D341Med (cell line): ENCODE results near the gene CRCP.
"Not testable (repeated sequence)": the region's sequence is repeated elsewhere in the genome, so short reads cannot be mapped to it uniquely, and the experiment has no call there.

Source experiments
- DNase-seq: peaks from one replicate; pipeline ENCODE4 v3.0.0; 2012; ENCODE audit warnings: low spot score

The CRCP gene

DNA sequence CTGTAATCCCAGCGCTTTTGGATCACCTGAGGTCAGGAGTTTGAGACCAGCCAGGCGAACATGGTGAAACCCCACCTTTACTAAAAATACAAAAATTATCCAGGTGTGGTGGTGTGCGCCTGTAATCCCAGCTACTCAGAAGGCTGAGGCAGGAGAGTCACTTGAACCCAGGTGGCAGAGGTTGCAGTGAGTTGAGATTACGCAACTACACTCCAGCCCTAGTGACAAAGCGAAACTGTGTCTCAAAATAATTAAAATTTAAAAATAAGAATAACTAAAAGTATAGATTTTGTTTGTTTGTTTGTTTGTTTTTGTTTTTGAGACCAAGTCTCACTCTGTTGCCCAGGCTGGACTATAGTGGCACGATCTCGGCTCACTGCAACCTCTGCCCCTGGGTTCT lies 41.4 kb downstream of the CRCP start:
- DNase-seq: not testable (repeated sequence)

DNA sequence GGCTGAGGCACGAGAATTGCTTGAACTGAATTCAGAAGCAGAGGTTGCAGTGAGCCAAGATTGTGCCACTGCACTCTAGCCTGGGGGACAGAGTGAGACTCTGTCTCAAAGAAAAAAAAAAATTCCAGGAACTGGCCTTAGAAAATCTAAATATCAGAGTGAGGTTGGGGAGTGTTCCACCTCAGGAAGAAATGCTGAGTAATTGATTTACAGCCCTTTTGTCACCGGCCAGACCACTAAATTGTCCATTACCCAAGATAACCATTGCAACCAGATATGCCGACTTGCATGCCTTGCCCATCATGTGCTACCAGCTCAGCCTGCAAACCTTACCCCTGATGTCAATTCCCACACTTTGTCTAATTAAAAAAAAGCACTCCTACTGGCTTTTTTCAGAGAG lies 42.4 kb downstream of the CRCP start:
- DNase-seq: no peak

DNA sequence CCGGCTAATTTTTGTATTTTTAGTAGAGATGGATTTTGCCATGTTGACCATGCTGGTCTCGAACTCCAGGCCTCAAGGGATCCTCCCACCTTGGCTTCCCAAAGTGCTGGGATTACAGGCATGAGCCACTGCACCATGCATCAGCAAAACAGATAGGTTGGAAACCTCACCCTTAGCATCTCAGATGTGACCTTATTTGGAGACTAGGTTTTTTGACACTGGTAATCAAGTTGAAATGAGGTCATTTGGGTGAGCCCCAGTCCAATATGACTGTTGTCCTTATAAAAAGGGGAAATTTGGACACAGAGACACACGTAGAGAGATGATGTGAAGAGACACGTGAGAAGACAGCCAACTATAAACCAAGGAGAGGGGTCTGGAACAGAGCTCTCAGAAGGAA lies 48.0 kb downstream of the CRCP start:
- no peak for DNase-seq

DNA sequence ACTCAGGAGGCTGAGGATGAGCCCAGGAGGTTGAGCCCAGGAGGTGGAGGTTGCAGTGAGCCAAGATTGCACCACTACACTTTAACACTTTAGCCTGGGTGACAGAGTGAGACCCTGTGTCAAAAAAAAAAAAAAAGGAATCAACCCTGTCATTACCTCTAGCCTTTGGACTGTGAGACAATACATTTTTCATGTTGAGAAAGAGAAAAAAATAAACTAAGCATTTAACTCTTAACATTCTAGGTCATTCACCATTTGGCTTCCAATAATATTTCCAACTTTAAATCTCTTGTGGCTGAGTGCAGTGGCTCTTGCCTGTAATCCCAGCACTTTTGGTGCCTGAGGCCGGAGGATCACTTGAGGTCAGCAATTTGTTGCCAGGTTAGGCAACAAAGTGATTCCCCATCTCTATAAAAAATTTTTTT lies 48.6 kb downstream of the CRCP start:
- no peak for DNase-seq

DNA sequence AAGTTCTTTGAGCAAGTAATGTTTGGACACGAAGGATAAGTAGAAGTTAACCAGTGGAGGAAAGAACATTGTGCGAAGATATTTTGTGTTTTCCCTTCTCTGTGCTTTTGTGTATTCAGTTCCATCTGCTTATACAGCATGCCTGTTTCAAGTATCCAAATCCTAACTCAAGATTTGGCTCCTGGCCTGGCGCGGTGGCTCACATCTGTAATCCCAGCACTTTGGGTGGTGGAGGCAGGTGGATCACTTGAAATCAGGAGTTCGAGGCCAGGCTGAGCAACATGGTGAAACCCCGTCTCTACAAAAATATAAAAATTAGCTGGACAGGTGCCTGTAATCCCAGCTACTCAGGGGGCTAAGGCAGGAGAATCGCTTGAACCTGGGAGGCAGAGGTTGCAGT lies 49.7 kb downstream of the CRCP start:
- DNase-seq: no peak

DNA sequence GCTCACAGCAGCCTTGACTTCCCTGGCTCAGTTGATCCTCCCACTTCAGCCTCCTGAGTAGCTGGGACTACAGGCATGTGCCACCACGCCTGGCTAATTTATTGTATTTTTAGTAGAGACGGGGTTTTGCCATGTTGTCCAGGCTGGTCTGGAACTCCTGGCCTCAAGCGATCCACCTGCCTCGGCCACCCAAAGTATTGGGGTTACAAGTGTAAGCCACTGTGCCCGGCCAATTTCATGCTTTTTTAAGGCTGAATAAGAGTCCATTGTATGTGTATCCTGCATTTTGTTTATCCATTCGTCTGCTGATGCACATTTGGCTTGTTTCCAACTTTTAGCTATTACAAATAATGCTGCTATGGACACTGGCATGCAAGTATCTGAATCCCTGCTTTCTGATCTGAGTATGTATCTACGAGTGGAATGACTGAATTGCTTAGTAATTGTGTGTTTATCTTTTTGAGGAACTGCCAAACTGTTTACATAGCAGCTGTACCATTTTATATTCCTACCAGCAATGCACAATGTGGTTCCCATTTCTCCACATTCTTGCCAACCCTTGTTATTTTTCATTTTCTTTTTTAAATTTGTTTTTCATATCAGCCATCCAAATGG lies 53.2 kb downstream of the CRCP start:
- no peak for DNase-seq

DNA sequence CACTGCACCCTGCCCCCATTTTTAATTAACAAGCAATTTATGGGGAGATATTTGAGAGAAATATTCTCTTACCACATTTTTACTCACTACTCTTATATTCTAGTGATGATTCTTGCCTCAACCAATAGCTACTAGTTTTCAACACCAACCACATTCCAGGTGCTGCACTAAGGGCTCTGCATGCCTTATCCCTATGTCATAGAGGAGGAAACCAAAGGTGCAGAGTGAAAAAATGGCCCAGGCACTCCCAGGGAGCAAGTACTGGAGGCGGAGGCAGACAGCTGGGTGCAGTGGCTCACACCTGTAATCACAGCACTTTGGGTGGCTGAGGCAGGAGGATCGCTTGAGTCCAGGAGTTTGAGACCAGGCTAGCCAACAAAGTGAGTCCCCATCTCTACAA lies 55.0 kb downstream of the CRCP start:
- no peak for DNase-seq

DNA sequence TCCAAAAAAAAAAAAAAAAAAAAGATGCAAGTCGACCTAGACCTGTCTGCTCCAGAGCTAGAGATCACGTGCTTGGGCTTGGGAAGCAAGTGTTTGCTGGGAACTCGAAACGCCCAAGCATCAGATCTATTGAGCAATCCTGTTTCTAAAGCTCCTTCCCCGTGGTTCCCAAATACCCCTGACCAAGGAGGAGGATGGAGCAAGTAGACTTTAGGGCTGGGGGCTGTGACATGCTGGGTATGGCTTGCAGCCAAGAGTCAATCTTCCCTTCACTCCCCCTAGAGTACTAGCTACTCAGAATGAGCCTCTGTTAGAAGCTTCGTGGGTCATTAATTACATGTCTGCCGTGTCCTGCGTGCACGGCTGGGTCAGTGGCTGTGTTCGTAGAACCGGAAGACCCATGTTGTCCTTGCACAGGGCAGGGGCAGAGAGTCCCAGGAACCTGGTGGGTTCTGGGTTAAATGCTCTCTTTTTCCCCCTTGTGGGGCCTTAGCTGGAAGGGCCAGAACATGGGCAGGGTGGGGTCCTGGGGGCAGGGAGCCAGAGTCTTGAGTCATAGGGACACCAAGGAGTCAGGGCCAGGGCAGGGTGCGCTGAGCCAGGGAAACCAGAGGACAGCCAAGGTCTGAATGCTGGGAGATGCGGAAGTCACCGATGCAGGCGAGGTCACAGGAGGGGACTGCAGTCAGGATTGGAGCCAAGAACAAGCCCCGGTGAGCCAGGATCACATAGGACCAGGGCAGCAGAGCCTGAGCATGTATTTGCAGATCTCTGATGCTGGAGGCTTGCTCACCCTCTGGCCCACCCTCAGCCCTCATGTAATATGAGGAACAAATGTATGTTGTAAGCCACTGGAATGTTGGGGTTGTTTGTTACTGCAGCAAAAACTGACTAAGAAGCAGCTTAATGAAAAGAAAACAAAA lies 55.9 kb downstream of the CRCP start:
- DNase-seq: no peak

DNA sequence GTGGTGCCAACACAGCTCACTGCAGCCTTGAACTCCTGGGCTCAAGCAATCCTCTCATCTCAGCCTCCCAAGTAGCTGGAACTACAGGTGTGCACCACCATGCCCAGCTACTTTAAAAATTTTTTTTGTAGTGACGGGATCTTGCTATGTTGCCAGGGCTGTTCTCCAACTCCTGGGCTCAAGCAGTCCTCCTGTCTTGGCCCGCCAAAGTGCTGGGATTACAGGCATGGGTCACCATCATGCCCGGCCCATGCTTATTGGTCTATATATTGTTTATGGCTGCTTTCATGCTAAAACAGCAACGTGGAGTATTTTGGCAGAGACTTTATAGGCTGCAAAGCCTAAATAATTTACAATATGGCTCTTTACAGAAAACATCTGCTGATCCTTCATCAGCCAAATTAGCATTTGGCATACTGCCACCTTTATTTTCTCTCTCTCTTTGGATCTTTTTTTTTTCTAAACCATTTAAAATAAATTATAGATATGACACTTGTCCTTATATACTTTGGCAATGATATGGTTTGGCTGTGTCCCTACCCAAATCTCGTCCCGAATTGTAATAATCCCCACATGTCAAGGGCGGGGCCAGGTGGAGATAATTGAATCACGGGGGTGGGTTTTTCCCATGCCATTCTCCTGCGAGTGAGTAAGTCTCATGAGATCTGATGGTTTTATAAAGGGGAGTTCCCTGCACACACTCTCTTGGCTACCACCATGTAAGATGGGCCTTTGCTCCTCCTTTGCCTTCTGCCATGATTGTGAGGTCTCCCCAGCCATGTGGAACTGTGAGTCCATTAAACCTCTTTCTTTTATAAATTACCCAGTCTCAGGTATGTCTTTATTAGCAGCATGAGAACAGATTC lies 58.1 kb downstream of the CRCP start:
- not testable (repeated sequence) for DNase-seq

DNA sequence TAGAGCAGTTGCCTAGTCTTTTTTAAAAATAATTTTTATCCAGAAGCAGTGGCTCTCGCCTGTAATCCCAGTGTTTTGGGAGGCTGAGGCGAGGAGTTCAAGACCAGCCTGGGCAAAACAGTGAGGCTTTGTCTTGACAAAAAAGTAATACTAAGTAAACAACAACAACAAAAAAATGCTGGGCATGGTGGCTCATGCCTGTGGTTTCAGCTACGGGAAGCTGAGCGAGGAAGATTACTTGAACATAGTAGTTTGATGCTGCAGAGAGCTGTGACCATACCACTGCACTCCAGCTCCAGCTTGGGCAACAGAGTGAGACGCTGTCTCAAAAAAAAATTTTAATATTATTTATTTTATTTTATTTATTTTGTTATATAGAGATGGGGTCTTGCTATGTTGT lies 59.2 kb downstream of the CRCP start:
- no peak for DNase-seq

DNA sequence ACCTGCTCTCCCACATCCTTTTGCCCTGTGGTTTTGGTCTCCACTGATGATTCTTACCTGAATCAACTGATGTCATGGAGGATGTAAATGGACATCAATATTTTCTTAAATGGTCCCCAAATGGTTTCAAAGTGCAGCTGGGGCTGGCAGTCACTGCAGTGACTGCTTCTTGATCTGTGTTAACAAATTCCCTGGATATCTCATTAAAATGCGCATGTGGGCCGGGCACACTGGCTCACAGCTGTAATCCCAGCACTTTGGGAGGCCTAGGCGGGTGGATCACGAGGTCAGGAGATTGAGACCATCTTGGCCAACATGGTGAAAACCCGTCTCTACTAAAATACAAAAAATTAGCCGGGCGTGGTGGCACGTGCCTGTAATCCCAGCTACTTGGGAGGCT lies 60.4 kb downstream of the CRCP start:
- DNase-seq: not testable (repeated sequence)

DNA sequence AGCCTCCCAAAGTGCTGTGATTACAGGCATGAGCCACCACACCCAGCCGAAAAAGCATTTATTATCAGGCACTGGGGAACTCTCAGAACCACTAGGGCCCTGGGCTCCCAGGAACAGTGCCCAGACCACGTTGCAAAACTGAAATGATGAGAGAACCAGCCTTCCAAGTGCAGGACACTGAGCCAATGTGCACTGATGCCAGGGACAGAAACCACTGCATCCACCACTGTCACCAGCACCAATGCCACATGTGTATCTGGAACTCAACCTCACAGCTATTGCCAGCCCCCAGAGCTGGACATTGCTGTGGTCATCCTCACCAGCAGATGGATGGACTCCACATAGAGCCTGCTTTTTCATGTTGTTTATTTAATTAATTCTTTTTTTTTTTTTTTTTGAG lies 62.3 kb downstream of the CRCP start:
- DNase-seq: no peak

DNA sequence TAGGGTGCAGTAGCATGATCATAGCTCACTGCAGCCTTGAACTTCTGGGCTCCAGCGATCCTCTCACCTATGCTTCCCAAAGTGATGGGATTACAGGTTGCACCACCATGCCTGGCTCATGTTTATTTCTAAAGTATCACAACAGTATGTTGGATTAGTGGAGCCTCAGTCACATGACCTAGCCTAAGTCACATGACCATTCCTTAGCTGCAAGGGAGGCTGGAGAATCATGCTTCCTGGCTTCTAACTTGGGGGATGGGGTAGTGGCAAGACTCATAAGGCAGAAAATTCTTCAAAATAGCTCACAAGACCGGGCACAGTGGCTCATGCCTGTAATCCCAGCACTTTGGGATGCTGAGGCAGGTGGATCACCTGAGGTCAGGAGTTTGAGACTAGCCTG lies 63.6 kb downstream of the CRCP start:
- DNase-seq: no peak

DNA sequence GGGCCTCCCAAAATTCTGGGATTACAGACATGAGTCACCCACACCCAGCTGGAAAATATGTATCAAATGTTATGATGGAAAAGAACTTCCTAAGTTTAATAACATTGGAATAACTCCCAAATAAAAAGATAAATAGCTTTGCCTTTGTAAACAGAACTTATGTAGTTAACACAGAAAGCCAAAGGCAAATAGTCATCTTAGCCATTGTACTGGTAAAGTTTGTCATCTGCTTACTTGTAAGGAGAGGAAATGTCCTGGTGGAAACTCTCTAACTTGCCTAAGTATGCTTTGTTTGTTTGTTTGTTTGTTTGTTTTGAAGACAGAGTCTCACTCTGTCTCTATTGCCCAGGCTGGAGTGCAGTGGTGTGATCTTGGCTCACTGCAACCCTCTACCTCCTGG lies 66.7 kb downstream of the CRCP start:
- DNase-seq: no peak

DNA sequence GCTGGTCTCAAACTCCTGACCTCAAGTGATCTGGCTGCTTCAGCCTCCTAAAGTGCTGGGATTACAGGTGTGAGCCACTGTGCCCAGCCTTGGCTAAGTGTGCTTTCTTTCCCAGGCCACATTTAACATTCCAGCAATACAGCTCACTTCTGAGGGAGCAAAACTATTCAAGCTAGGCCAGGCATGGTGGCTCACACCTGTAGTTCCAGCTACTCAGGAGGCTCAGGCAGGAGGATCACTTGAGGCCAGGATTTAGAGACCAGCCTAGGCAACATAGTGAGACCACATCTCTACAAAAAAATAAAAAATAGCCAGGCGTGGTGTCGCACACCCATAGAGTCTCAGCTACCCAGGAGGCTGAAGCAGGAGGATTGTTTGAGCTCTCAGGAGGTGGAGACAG lies 67.2 kb downstream of the CRCP start:
- DNase-seq: no peak

DNA sequence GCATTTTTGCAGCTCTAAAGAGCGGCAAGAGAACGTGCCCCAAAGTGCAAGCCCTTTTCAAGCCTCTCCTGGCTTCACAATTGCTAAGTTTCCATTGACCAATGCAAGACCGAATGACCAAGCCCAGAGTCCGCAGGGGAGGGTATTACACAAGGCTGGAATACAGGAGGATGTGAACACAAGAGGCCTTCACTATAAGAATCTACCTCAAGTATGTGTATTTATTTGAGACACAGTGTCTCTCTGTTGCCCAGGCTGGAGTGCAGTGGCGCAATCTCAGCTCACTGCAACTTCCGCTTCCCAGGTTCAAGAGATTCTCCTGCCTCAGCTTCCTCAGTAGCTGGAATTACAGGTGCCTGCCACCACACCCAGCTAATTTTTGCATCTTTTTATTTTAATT lies 68.3 kb downstream of the CRCP start:
- DNase-seq: no peak

DNA sequence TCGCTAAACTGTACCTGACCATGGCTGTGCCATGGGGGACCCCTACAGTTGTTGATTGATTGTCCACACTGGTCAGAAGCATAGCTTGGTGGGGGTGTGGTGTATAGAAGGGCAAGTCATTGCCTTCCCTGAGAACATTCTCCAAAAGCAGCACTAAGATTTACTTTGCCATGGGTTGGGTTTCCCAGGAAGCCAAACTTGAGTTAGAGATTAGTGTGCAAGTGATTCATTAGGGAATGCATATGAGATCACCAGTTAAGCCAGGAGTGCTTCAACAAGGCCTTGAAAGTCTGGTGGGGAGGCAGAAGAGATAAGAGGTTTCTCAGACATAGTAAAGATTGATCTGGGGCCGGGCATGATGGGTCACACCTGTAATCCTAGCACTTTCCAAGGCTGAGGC lies 69.1 kb downstream of the CRCP start:
- no peak for DNase-seq

DNA sequence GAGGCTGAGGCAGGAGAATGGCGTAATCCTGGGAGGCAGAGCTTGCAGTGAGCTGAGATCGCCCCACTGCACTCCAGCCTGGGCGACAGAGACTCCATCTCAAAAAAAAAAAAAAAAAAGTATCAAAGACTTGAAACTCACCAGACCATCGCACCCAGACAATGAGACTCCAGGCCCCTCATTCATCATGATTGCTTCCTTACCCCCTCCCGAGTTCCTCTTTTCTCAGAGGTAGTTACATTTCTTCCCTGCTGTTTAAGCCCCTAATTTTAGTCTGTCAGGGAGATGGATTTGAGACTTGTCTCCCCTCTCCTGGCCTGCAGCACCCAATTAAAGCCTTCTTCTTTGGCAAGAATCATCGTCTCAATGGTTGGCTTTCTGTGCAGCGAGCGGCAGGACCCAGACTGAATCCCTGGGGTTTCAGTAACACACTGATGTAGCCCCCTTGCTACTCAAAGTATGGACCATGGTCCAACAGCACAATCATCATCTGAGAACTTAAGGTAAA lies 71.1 kb downstream of the CRCP start:
- DNase-seq: no peak

DNA sequence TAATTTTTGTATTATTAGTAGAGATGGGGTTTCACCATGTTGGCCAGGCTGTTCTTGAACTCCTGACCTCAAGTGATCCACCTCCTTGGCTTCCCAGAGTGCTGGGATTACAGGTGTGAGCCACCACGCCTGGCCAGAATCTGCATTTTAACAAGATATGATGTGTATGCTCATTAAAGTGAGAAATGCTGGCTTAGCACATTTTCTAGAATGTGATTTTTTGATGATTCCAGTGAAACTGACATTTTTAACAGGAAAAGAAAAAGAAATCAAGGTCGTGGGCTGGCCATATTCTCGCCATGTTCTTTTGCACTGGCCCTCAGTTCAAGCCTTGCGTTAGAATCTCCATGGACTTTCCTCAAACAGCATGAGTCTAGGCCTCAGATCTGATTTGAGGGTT lies 72.3 kb downstream of the CRCP start:
- no peak for DNase-seq

DNA sequence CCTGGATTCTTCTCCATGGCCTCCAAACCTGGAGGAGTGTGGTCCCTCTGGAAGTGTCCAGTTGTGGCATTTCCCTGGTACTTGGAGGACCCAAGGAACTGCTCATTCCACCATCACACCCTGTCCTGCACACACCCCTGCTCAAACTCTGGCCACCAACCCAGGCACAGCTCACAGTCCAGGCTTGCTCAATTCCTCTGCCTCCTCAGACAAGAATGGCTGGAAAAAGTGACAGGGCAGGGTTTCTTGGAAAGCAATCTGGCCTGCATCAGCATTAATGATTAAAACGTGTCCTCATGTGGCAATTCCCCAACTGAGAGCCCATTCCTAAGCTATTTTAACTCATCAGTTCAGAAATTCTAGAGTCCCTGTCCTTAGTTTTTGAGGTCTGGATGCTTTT lies 73.3 kb downstream of the CRCP start:
- no peak for DNase-seq

DNA sequence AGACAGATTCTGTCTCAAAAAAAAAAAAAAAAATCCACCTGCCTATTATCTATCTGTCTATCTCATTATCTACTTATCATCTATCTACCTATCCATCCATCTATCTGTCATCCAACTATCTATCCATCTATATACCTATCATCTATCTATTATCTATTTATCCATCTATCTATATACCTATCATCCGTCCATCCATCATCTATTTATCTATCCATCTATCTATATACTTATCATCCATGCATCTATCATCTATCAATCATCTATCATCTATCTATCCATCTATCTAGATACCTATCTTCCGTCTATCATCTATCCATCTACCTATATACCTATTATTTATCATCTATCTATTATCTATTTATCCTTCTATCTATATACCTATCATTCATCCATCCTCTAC lies 74.0 kb downstream of the CRCP start:
- DNase-seq: no peak

DNA sequence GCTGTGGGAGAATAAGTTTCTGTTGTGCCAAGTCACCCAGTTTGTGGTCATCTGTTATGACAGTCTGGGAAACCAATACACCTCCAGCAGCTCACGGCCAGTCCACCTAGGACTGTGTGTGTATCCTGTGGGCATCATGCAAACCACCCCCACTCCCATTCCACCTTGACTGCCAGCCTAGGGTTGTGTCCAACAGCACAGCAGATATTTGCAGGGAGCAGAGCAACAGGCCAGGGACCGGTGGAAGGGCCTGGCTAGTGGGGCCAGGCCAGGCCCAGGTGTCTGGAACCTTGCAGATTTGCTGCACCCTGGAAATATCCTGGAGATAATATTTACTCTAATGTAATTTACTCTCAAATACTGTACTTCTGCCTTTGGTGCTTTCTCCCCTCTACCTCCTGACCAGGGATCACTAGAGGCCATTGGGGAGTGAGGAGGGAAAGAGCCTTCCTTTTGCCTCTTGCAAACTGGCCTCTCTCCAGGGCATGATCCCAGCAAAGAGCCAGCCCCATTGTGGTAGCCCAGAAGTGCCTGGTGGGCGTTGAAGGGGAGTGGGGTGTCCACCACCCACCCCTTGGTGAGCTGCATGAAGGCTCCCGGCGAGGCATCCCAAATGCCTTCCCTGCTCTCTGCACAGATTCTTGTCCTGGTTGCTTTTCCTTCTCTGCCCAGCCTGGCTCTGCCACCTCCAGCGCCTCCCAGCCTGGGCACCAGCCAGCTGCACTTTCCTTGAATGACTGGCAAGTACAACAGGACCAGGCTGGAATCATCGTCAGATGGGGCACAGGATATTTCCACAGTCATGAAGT lies 75.3 kb downstream of the CRCP start:
- no peak for DNase-seq
